Stimulated activated CD4-positive, alpha-beta T cell treated with anti-CD3 and anti-CD28 coated beads, Interleukin-2, amount 100 ng/mL, for 24 hours (primary cell): Measurements from ENCODE around the gene UBQLN3.

Experiments
- DNase-seq, 2 donors: peaks; one replicate each; pipeline ENCODE4 v3.0.0-alpha.2; 2020

UBQLN3 gene

GRCh38 chr11:5509803-5510202, at the start of gene UBQLN3:
Gene UBQLN3 (minus strand): TSS chr11:5509957. CDS start chr11:5509558, 399 bp downstream.
- DNase-seq, result no peak

GRCh38 chr11:5557751-5558150, 48.0 kb upstream of the UBQLN3 start:
- no peak for DNase-seq

- DNase-seq, result no peak
Measured at GRCh38 chr11:5556596-5557188, 46.9 kb upstream of the UBQLN3 start.

GRCh38 chr11:5553343-5553742, 43.6 kb upstream of the UBQLN3 start:
- no peak for DNase-seq

GRCh38 chr11:5550440-5551095, 40.8 kb upstream of the UBQLN3 start:
- no peak for DNase-seq

GRCh38 chr11:5548440-5548839, 38.7 kb upstream of the UBQLN3 start, which contains the start of gene OR52H1:
Gene OR52H1 (minus strand): TSS chr11:5548540. CDS start chr11:5545505, 3,035 bp downstream.
- DNase-seq, result no peak

GRCh38 chr11:5547982-5548381, 38.2 kb upstream of the UBQLN3 start:
- no peak for DNase-seq

GRCh38 chr11:5546457-5546856, 36.7 kb upstream of the UBQLN3 start:
- DNase-seq, result no peak

GRCh38 chr11:5541427-5541826, 31.7 kb upstream of the UBQLN3 start:
- no peak for DNase-seq

- no peak for DNase-seq
Measured at GRCh38 chr11:5536482-5536881, 26.7 kb upstream of the UBQLN3 start.

GRCh38 chr11:5534046-5534445, 24.3 kb upstream of the UBQLN3 start:
- DNase-seq, result no peak

GRCh38 chr11:5531053-5531831, 21.5 kb upstream of the UBQLN3 start:
- DNase-seq, result no peak

GRCh38 chr11:5528495-5528894, 18.7 kb upstream of the UBQLN3 start:
- DNase-seq, result no peak

GRCh38 chr11:5527716-5528115, 18.0 kb upstream of the UBQLN3 start:
- DNase-seq, result no peak

GRCh38 chr11:5524756-5525155, 15.0 kb upstream of the UBQLN3 start:
- no peak for DNase-seq

- no peak for DNase-seq
Measured at GRCh38 chr11:5522308-5522707, 12.6 kb upstream of the UBQLN3 start.

- no peak for DNase-seq
Measured at GRCh38 chr11:5521540-5521939, 11.8 kb upstream of the UBQLN3 start.

- no peak for DNase-seq
Measured at GRCh38 chr11:5516599-5516998, 6.8 kb upstream of the UBQLN3 start, which contains the start of gene UBQLNL. Gene UBQLNL (minus strand): TSS chr11:5516699. CDS start chr11:5516441, 258 bp downstream.

- DNase-seq, result no peak
Measured at GRCh38 chr11:5514841-5515240, 5.1 kb upstream of the UBQLN3 start.

GRCh38 chr11:5508605-5509004, 1.2 kb downstream of the UBQLN3 start:
- no peak for DNase-seq

GRCh38 chr11:5507933-5508305, 1.8 kb downstream of the UBQLN3 start:
- no peak for DNase-seq

- no peak for DNase-seq
Measured at GRCh38 chr11:5507177-5507932, 2.4 kb downstream of the UBQLN3 start.

- no peak for DNase-seq
Measured at GRCh38 chr11:5505363-5506048, 4.3 kb downstream of the UBQLN3 start.
